Suprapubic skin (tissue), 4 donors: Measurements from ENCODE around the gene ADCK2. TPM values are rescaled to one million over a fixed set of nuclear protein-coding genes. Genes with fewer than 3 reads are reported as not detected.

Experiments used
- DNase-seq, 2 donors: peaks; one replicate each; pipeline ENCODE4 v3.0.0-alpha.2; 2019; ENCODE audit warnings: low spot score in 2 of 2
- H3K27ac ChIP-seq: fragments of 200-600 bp; sonication (generic); one replicate; pipeline ENCODE4 v1.5.1; 2019
- H3K27me3 ChIP-seq: fragments of 200-600 bp; sonication (generic); one replicate; pipeline ENCODE4 v1.5.1; 2019
- H3K36me3 ChIP-seq: fragments of 200-600 bp; sonication (generic); one replicate; pipeline ENCODE4 v1.5.1; 2019
- H3K4me1 ChIP-seq: fragments of 200-600 bp; sonication (generic); one replicate; pipeline ENCODE4 v1.5.1; 2019
- H3K4me3 ChIP-seq: fragments of 200-600 bp; sonication (generic); one replicate; pipeline ENCODE4 v1.5.1; 2019; ENCODE audit warnings: mild to moderate bottlenecking
- H3K9me3 ChIP-seq: fragments of 200-600 bp; sonication (generic); one replicate; pipeline ENCODE4 v1.5.1; 2019
- CTCF ChIP-seq, 2 donors: fragments of 200-600 bp in 1 of 2; fragments of 450-650 bp in 1 of 2; sonication (generic) in 1 of 2; IDR thresholded peaks; one replicate each; pipeline ENCODE4 v1.5.1; 2016 to 2019; ENCODE audit warnings: antibody characterized with exemption in 2 of 2, mild to moderate bottlenecking in 1 of 2, moderate library complexity in 1 of 2
- EP300 ChIP-seq: sonication (generic); formaldehyde crosslinking; IDR thresholded peaks from one replicate; pipeline ENCODE4 v1.6.1; 2017; ENCODE audit warnings: antibody characterized with exemption
- POLR2A ChIP-seq, 2 donors: fragments of 450-650 bp; IDR thresholded peaks; one replicate each; pipeline ENCODE4 v1.6.1; 2017; ENCODE audit warnings: antibody characterized with exemption in 2 of 2, mild to moderate bottlenecking in 2 of 2, moderate library complexity in 2 of 2
- POLR2AphosphoS5 ChIP-seq, 3 donors: sonication (generic); formaldehyde crosslinking; IDR thresholded peaks; one replicate each; pipeline ENCODE4 v1.6.1; 2017; ENCODE audit warnings: antibody characterized with exemption in 3 of 3
- WGBS: methylation state at CpG from one replicate; pipeline ENCODE4 v1.1.5; 2018; 5-methylcytosine and 5-hydroxymethylcytosine counted together
- total RNA-seq, 4 donors: library from RNA; depleted of rRNA; stranded (reverse); fragments of >200 nt; gene quantifications; one replicate each; pipeline ENCODE4 v1.1.0, GENCODE V29; 2016

ADCK2 gene
- total RNA-seq, 4 donors from 2014 or later, result 41.2 to 65.9 (median 53.3) TPM

GRCh38 chr7:140637400-140637799 lies 35.3 kb upstream of the ADCK2 start:
- Histone ChIP-seq H3K27ac (no peak overlapping the region), H3K36me3 (no peaks in the 10 kb centered on the region), H3K27me3 (peaks cover 34% of the 10 kb centered on the region), H3K9me3 (no peaks in the 10 kb centered on the region), H3K4me3 (no peak overlapping the region), H3K4me1 (peaks cover 34% of the 10 kb centered on the region)
- 64% methylated on average over 3 of the region's 3 CpGs for WGBS
- DNase-seq, result no peak
- TF ChIP-seq POLR2A (IDR thresholded peaks at IDR 0.05) (no peak), POLR2AphosphoS5 (IDR thresholded peaks at IDR 0.05) (no peak), CTCF (IDR thresholded peaks at IDR 0.05) (no peak)

GRCh38 chr7:140638173-140638791 lies 34.5 kb upstream of the ADCK2 start:
- Histone ChIP-seq H3K9me3 (no peaks in the 10 kb centered on the region), H3K27ac (peak overlapping the region; percentile 85), H3K4me1 (peaks cover 34% of the 10 kb centered on the region), H3K27me3 (peaks cover 34% of the 10 kb centered on the region), H3K36me3 (no peaks in the 10 kb centered on the region), H3K4me3 (no peak overlapping the region)
- DNase-seq, result peak; percentile 78 to 84
- TF ChIP-seq EP300, result no peak
- no peak for TF ChIP-seq POLR2A (IDR thresholded peaks at IDR 0.05)
- no peak for TF ChIP-seq CTCF (IDR thresholded peaks at IDR 0.05)
- TF ChIP-seq POLR2AphosphoS5 (IDR thresholded peaks at IDR 0.05), result peak in 1 of 3 donors; percentile 23
- 61% methylated on average over 6 of the region's 6 CpGs for WGBS

GRCh38 chr7:140639366-140640053 lies 33.2 kb upstream of the ADCK2 start:
- Histone ChIP-seq H3K27ac (peak overlapping the region; percentile 85), H3K9me3 (no peaks in the 10 kb centered on the region), H3K36me3 (no peaks in the 10 kb centered on the region), H3K27me3 (peaks cover 34% of the 10 kb centered on the region), H3K4me3 (peak overlapping the region; percentile 69), H3K4me1 (peaks cover 34% of the 10 kb centered on the region)
- WGBS, result 35% methylated on average over 12 of the region's 15 CpGs
- peak in 1 of 2 donors; percentile 75 for DNase-seq
- TF ChIP-seq POLR2AphosphoS5 (IDR thresholded peaks at IDR 0.05) (peak in 1 of 3 donors; percentile 29), EP300 (no peak)

GRCh38 chr7:140640060-140640637 lies 32.6 kb upstream of the ADCK2 start:
- Histone ChIP-seq H3K9me3 (no peaks in the 10 kb centered on the region), H3K27me3 (peaks cover 34% of the 10 kb centered on the region), H3K27ac (peak overlapping the region; percentile 85), H3K36me3 (no peaks in the 10 kb centered on the region), H3K4me3 (peak overlapping the region; percentile 69), H3K4me1 (peaks cover 34% of the 10 kb centered on the region)
- 0% methylated on average over 3 of the region's 74 CpGs for WGBS
- DNase-seq, result peak; percentile 81 to 82
- TF ChIP-seq POLR2A (IDR thresholded peaks at IDR 0.05), result no peak
- TF ChIP-seq EP300, result no peak
- TF ChIP-seq POLR2AphosphoS5 (IDR thresholded peaks at IDR 0.05), result no peak
- TF ChIP-seq CTCF (IDR thresholded peaks at IDR 0.05), result no peak

GRCh38 chr7:140640727-140641523 lies 31.8 kb upstream of the ADCK2 start, which contains the start of gene DENND2A:
Gene DENND2A (minus strand): TSS chr7:140640813. CDS start chr7:140602397, 38,416 bp downstream.
- TF ChIP-seq POLR2A (IDR thresholded peaks at IDR 0.05) (peak in 1 of 2 donors; percentile 60), CTCF (IDR thresholded peaks at IDR 0.05) (no peak), POLR2AphosphoS5 (IDR thresholded peaks at IDR 0.05) (peak in 1 of 3 donors; percentile 14)
- Histone ChIP-seq H3K27me3 (peaks cover 34% of the 10 kb centered on the region), H3K4me3 (peak within 1 kb of the TSS; percentile 69), H3K27ac (peak within 1 kb of the TSS; percentile 85), H3K4me1 (peaks cover 32% of the 10 kb centered on the region), H3K9me3 (no peaks in the 10 kb centered on the region), H3K36me3 (no peaks in the 10 kb centered on the region)
- 19% methylated on average over 30 of the region's 78 CpGs for WGBS
- peak; percentile 82 to 83 for DNase-seq
